WTC11 (cell line): ENCODE data around the gene KNOP1. TPM values are rescaled to one million over a fixed set of nuclear protein-coding genes. Genes with fewer than 3 reads are reported as not detected.
"Not testable (repeated sequence)": the region's sequence is repeated elsewhere in the genome, so short reads cannot be mapped to it uniquely, and the experiment has no call there.

ENCODE experiments used
- ATAC-seq: fragments of 200-7000 bp; cut with Tn5 transposase; 2 replicates; pipeline ENCODE4 v1.10.0; 2021; ENCODE audit warnings: mild to moderate bottlenecking, moderate library complexity
- CTCF ChIA-PET: fragments of 300-600 bp; sonication (Branson Sonifier 250); formaldehyde crosslinking; loops from one replicate; lab custom pipeline; 2021; ENCODE audit warnings: antibody characterized with exemption; lab: Charles Lee
- POLR2A ChIA-PET: fragments of 350-600 bp; sonication (Branson Sonifier 250); formaldehyde crosslinking; loops from one replicate; lab custom pipeline; 2021; ENCODE audit warnings: antibody characterized with exemption; lab: Charles Lee
- DNase-seq: peaks from one replicate; pipeline ENCODE4 v3.0.0; 2021; ENCODE audit warnings: low spot score
- H3K27ac Mint-ChIP-seq: 2 replicates; pipeline ENCODE4 v1.8.0; 2021; ENCODE audit warnings: mixed read lengths
- H3K27me3 Mint-ChIP-seq: 2 replicates; pipeline ENCODE4 v1.8.0; 2021; ENCODE audit warnings: low read depth, mild to moderate bottlenecking, moderate library complexity, mixed read lengths
- H3K36me3 Mint-ChIP-seq: 2 replicates; pipeline ENCODE4 v1.8.0; 2021; ENCODE audit warnings: mixed read lengths
- H3K4me1 Mint-ChIP-seq: 2 replicates; pipeline ENCODE4 v1.8.0; 2022; ENCODE audit warnings: mixed read lengths
- H3K4me3 Mint-ChIP-seq: 2 replicates; pipeline ENCODE4 v1.8.0; 2021; ENCODE audit warnings: mild to moderate bottlenecking, moderate library complexity, mixed read lengths
- H3K9me3 Mint-ChIP-seq: 2 replicates; pipeline ENCODE4 v1.8.0; 2021; ENCODE audit warnings: mixed read lengths
- CDX4 ChIP-seq: fragments of 250-450 bp; sonication (Bioruptor Pico); IDR thresholded peaks from 2 replicates; pipeline ENCODE4 v1.9.0; 2021; ENCODE audit warnings: moderate library complexity, mild to moderate bottlenecking, inconsistent platforms, borderline replicate concordance
- CTCF ChIP-seq: fragments of 200-600 bp; IDR thresholded peaks from 2 replicates; pipeline ENCODE4 v1.8.0; 2022; ENCODE audit warnings: antibody characterized with exemption
- ETV6 ChIP-seq: sonication (generic); formaldehyde crosslinking; IDR thresholded peaks from 2 replicates; pipeline ENCODE4 v1.8.1; 2022; ENCODE audit warnings: mild to moderate bottlenecking, missing genetic modification reagents
- GTF2I ChIP-seq: fragments of 250-450 bp; sonication (Bioruptor Pico); conservative IDR thresholded peaks from 2 replicates; pipeline ENCODE4 v1.4.0; 2021; ENCODE audit warnings: mild to moderate bottlenecking
- IRF1 ChIP-seq: sonication (generic); formaldehyde crosslinking; IDR thresholded peaks from 2 replicates; pipeline ENCODE4 v1.8.0; 2023; ENCODE audit warnings: missing genetic modification reagents
- JUN ChIP-seq: sonication (generic); formaldehyde crosslinking; IDR thresholded peaks from 2 replicates; pipeline ENCODE4 v1.8.0; 2023; ENCODE audit warnings: mild to moderate bottlenecking, missing genetic modification reagents
- MXD4 ChIP-seq: fragments of 250-450 bp; sonication (Bioruptor Pico); IDR thresholded peaks from 2 replicates; pipeline ENCODE4 v1.8.0; 2021; ENCODE audit warnings: mild to moderate bottlenecking, moderate library complexity, borderline replicate concordance
- NFATC4 ChIP-seq: fragments of 250-450 bp; sonication (Bioruptor Pico); IDR thresholded peaks from 2 replicates; pipeline ENCODE4 v1.9.0; 2021; ENCODE audit warnings: mild to moderate bottlenecking
- NR3C1 ChIP-seq: sonication (generic); formaldehyde crosslinking; conservative IDR thresholded peaks from 2 replicates; pipeline ENCODE4 v1.8.1; 2023; ENCODE audit warnings: low read depth, mild to moderate bottlenecking, missing genetic modification reagents
- OVOL2 ChIP-seq: fragments of 250-450 bp; sonication (Bioruptor Pico); IDR thresholded peaks from 2 replicates; pipeline ENCODE4 v1.9.0; 2021; ENCODE audit warnings: mild to moderate bottlenecking, borderline replicate concordance
- PRDM15 ChIP-seq: sonication (generic); formaldehyde crosslinking; IDR thresholded peaks from 2 replicates; pipeline ENCODE4 v1.8.0; 2022; ENCODE audit warnings: missing genetic modification reagents
- PRRX2 ChIP-seq: fragments of 250-450 bp; sonication (Bioruptor Pico); IDR thresholded peaks from 2 replicates; pipeline ENCODE4 v1.8.0; 2021; ENCODE audit warnings: mild to moderate bottlenecking
- SMAD3 ChIP-seq: sonication (generic); formaldehyde crosslinking; IDR thresholded peaks from 2 replicates; pipeline ENCODE4 v1.8.0; 2022; ENCODE audit warnings: missing genetic modification reagents, mild to moderate bottlenecking, borderline replicate concordance
- TEAD1 ChIP-seq: sonication (generic); formaldehyde crosslinking; IDR thresholded peaks from 2 replicates; pipeline ENCODE4 v1.8.0; 2022; ENCODE audit warnings: mild to moderate bottlenecking, missing genetic modification reagents
- ZBTB43 ChIP-seq: sonication (generic); formaldehyde crosslinking; IDR thresholded peaks from 2 replicates; pipeline ENCODE4 v1.8.1; 2023; ENCODE audit warnings: mild to moderate bottlenecking, missing genetic modification reagents
- ZNF232 ChIP-seq: sonication (generic); formaldehyde crosslinking; IDR thresholded peaks from 2 replicates; pipeline ENCODE4 v1.8.0; 2022; ENCODE audit warnings: mild to moderate bottlenecking, missing genetic modification reagents
- ZNF425 ChIP-seq: fragments of 250-450 bp; sonication (Bioruptor Pico); conservative IDR thresholded peaks from 2 replicates; pipeline ENCODE4 v1.9.0; 2021; ENCODE audit warnings: mild to moderate bottlenecking
- total RNA-seq: library from RNA; stranded (reverse); gene quantifications from 3 replicates; pipeline ENCODE4 v1.2.3, GENCODE V29; 2021

KNOP1 gene
- total RNA-seq, 1 experiment from 2014 or later = 102 TPM

- TF ChIP-seq MXD4 (CRISPR knock-in tag) = no peak
- no peak for TF ChIP-seq ZBTB43 (CRISPR knock-in tag)
Measured at GRCh38 chr16:19683453-19684236, 34.4 kb downstream of the KNOP1 start (continued).

- no peak overlapping the region for H3K27ac Mint-ChIP-seq
- peaks cover 34% of the 10 kb centered on the region for H3K36me3 Mint-ChIP-seq
- no peak overlapping the region for H3K4me3 Mint-ChIP-seq
- TF ChIP-seq NFATC4 = no peak
- TF ChIP-seq ZNF232 (CRISPR knock-in tag) = no peak
- no peak for TF ChIP-seq ZNF425 (CRISPR knock-in tag)
- no peak for TF ChIP-seq TEAD1 (CRISPR knock-in tag)
- TF ChIP-seq MXD4 (CRISPR knock-in tag) = no peak
- no peak for TF ChIP-seq JUN (CRISPR knock-in tag)
- TF ChIP-seq CDX4 (CRISPR knock-in tag) = no peak
- no peak for TF ChIP-seq PRRX2
- no peak for TF ChIP-seq NR3C1 (CRISPR knock-in tag)
- TF ChIP-seq IRF1 (CRISPR knock-in tag) = no peak
- no peak for TF ChIP-seq ETV6 (CRISPR knock-in tag)
- H3K27me3 Mint-ChIP-seq = no peaks in the 10 kb centered on the region
- ATAC-seq (no peak), DNase-seq (no peak)
- ChIA-PET POLR2A (no interaction called here), CTCF (interaction anchor here (1.0 to 1.7 kb wide), 18 partner anchors 9 to 619 kb away, joined by 3 to 17 read pairs (median 8); partner anchors contain the start of genes IQCK and VPS35L)
- peaks cover 12% of the 10 kb centered on the region for H3K9me3 Mint-ChIP-seq
- H3K4me1 Mint-ChIP-seq = no peaks in the 10 kb centered on the region
Measured at GRCh38 chr16:19681637-19682036, 36.4 kb downstream of the KNOP1 start.

GRCh38 chr16:19680881-19681340 is 37.1 kb downstream of the KNOP1 start:
- Mint-ChIP-seq H3K27ac (no peak overlapping the region), H3K4me1 (no peaks in the 10 kb centered on the region), H3K36me3 (peaks cover 33% of the 10 kb centered on the region), H3K4me3 (no peak overlapping the region), H3K27me3 (no peaks in the 10 kb centered on the region), H3K9me3 (peaks cover 12% of the 10 kb centered on the region)
- DNase-seq (peak; percentile 50), ATAC-seq (peak; percentile 72)
- TF ChIP-seq SMAD3 (CRISPR knock-in tag) (no peak), GTF2I (no peak), OVOL2 (no peak), PRDM15 (peak; percentile 65), CTCF (0 out of 2 replicates have a peak, but pooled peaks have one; percentile 29)
- ChIA-PET POLR2A (interaction anchor here (0.6 to 0.8 kb wide), 5 partner anchors 12 to 534 kb away, joined by 3 to 5 read pairs (median 4); no protein-coding TSS in a partner anchor), CTCF (interaction anchor here (0.5 to 1.7 kb wide), 28 partner anchors 10 to 619 kb away, joined by 3 to 17 read pairs (median 5); partner anchors contain the start of genes GPRC5B, IQCK and VPS35L)

- H3K9me3 Mint-ChIP-seq, H3K4me3 Mint-ChIP-seq, H3K27me3 Mint-ChIP-seq, H3K27ac Mint-ChIP-seq, ATAC-seq, POLR2A ChIA-PET, DNase-seq, H3K4me1 Mint-ChIP-seq: not testable (repeated sequence)
- CTCF ChIA-PET = interaction anchor here (0.8 kb wide), 1 partner anchor 9 kb away, joined by 4 read pairs; no protein-coding TSS in a partner anchor
- peaks cover 23% of the 10 kb centered on the region for H3K36me3 Mint-ChIP-seq
Measured at GRCh38 chr16:19679281-19679680, 38.7 kb downstream of the KNOP1 start.
